Lung (tissue), 12 donors: ENCODE data around the gene PPP2R5C. TPM values are rescaled to one million over a fixed set of nuclear protein-coding genes. Genes with fewer than 3 reads are reported as not detected.

Source experiments
- ATAC-seq: fragments of 200-7000 bp; cut with Tn5 transposase; one replicate; pipeline ENCODE4 v1.9.1; 2020; ENCODE audit warnings: moderate number of reproducible peaks; ENCODE audit not compliant: insufficient read depth, low FRiP score
- DNase-seq, 3 donors: peaks; one replicate each; pipeline ENCODE4 v3.0.0-alpha.2; 2013 to 2017
- H3K27ac ChIP-seq, 2 donors: one replicate each; pipeline ENCODE4 v1.5.1; 2013; ENCODE audit warnings: mild to moderate bottlenecking in 2 of 2, moderate library complexity in 2 of 2, control low read depth in 1 of 2, inconsistent platforms in 1 of 2, low read depth in 1 of 2, low read length in 1 of 2
- H3K27me3 ChIP-seq, 3 donors: one replicate each; pipeline ENCODE4 v1.5.1; 2013; ENCODE audit warnings: low read length in 2 of 3; ENCODE audit not compliant: control insufficient read depth in 3 of 3, insufficient read depth in 3 of 3
- H3K36me3 ChIP-seq, 4 donors: one replicate each; pipeline ENCODE4 v1.5.1; 2013; ENCODE audit warnings: low read length in 4 of 4, mild to moderate bottlenecking in 1 of 4, moderate library complexity in 1 of 4; ENCODE audit not compliant: control insufficient read depth in 4 of 4, insufficient read depth in 4 of 4
- H3K4me1 ChIP-seq, 5 donors: one replicate each; pipeline ENCODE4 v1.5.1; 2013; ENCODE audit warnings: low read length in 5 of 5, mild to moderate bottlenecking in 2 of 5, moderate library complexity in 1 of 5; ENCODE audit not compliant: control insufficient read depth in 5 of 5, insufficient read depth in 5 of 5
- H3K4me3 ChIP-seq: one replicate; pipeline ENCODE4 v1.5.1; 2013; ENCODE audit warnings: mild to moderate bottlenecking, control low read depth, moderate library complexity
- H3K9ac ChIP-seq, 2 donors: one replicate each; pipeline ENCODE4 v1.5.1; 2013; ENCODE audit warnings: low read length in 2 of 2, control low read depth in 1 of 2; ENCODE audit not compliant: insufficient read depth in 1 of 2
- H3K9me3 ChIP-seq, 4 donors: one replicate each; pipeline ENCODE4 v1.5.1; 2013; ENCODE audit warnings: low read length in 3 of 4, mild to moderate bottlenecking in 1 of 4, moderate library complexity in 1 of 4; ENCODE audit not compliant: control insufficient read depth in 4 of 4, insufficient read depth in 3 of 4
- CTCF ChIP-seq: IDR thresholded peaks from 2 replicates; pipeline ENCODE4 v1.5.1; 2012; ENCODE audit warnings: mild to moderate bottlenecking; ENCODE audit errors: control extremely low read depth, extremely low read depth
- WGBS, 2 donors: extraction: QIAGEN DNeasy Blood & Tissue Kit; methylation state at CpG; one replicate each; pipeline ENCODE4 v1.1.7; 2013; 5-methylcytosine and 5-hydroxymethylcytosine counted together
- polyA plus RNA-seq, 2 donors: library from polyadenylated mRNA; stranded (reverse); fragments of 200-250 nt; gene quantifications; one replicate each; pipeline ENCODE4 v1.2.1, GENCODE V29; 2013
- total RNA-seq, 2 donors: library from RNA; depleted of rRNA in 1 of 2; stranded (reverse); fragments of >200 nt in 1 of 2; gene quantifications; one replicate each; pipeline ENCODE4 v1.2.1, GENCODE V29; 2014 to 2021
- donor health status: control.
- donor health status: control.
- donor health status: Bipolar disorder and iron deficiency.
- donor health status: healthy.
- donor health status: DM: yes; HTN: yes; CAD: no.

PPP2R5C gene
- total and polyA plus RNA-seq, 4 donors, result 66.6 to 180 (median 126) TPM

GRCh38 chr14:101945171-101945570 is 183.7 kb downstream of the PPP2R5C start:
- Histone ChIP-seq H3K27me3 (peaks cover 0 to 8% (median 0%) of the 10 kb centered on the region in 3 donors), H3K9me3 (no peaks in the 10 kb centered on the region), H3K27ac (no peak overlapping the region), H3K4me1 (peaks cover 0 to 14% (median 2%) of the 10 kb centered on the region in 5 donors), H3K9ac (no peak overlapping the region), H3K36me3 (peaks cover 0 to 2% (median 0%) of the 10 kb centered on the region in 4 donors), H3K4me3 (no peak overlapping the region)
- DNase-seq (no peak), ATAC-seq (no peak)
- WGBS, 2 donors, result 11 to 12% methylated on average over 5 of the region's 5 CpGs
- no peak for TF ChIP-seq CTCF

- ATAC-seq (no peak), DNase-seq (no peak)
- H3K27me3 ChIP-seq, result peaks cover 0 to 8% (median 0%) of the 10 kb centered on the region in 3 donors
- peaks cover 0 to 14% (median 2%) of the 10 kb centered on the region in 5 donors for H3K4me1 ChIP-seq
- peak overlapping the region; percentile 94 to 98 for H3K27ac ChIP-seq
- peak overlapping the region; percentile 96 to 99 for H3K9ac ChIP-seq
- H3K36me3 ChIP-seq, result peaks cover 0 to 2% (median 0%) of the 10 kb centered on the region in 4 donors
- H3K4me3 ChIP-seq, result peak overlapping the region; percentile 54
- no peaks in the 10 kb centered on the region for H3K9me3 ChIP-seq
- TF ChIP-seq CTCF, result no peak
- 5 to 8% methylated on average over 8 of the region's 8 CpGs for WGBS, 2 donors
These were observed 186.0 kb downstream of the PPP2R5C start for GRCh38 chr14:101947577-101947903.

GRCh38 chr14:101947904-101948665 is 186.6 kb downstream of the PPP2R5C start:
- ATAC-seq (peak; percentile 97), DNase-seq (peak; percentile 100)
- Histone ChIP-seq H3K36me3 (peaks cover 0 to 2% (median 0%) of the 10 kb centered on the region in 4 donors), H3K4me1 (peaks cover 0 to 14% (median 2%) of the 10 kb centered on the region in 5 donors), H3K27ac (peak overlapping the region; percentile 94 to 98), H3K9me3 (no peaks in the 10 kb centered on the region), H3K27me3 (peaks cover 0 to 8% (median 0%) of the 10 kb centered on the region in 3 donors), H3K4me3 (peak overlapping the region; percentile 54), H3K9ac (peak overlapping the region; percentile 99)
- no peak for TF ChIP-seq CTCF
- 0% methylated on average over 53 of the region's 53 CpGs for WGBS, 2 donors
